Measurements from ENCODE around the gene CPLANE1.

DNA sequence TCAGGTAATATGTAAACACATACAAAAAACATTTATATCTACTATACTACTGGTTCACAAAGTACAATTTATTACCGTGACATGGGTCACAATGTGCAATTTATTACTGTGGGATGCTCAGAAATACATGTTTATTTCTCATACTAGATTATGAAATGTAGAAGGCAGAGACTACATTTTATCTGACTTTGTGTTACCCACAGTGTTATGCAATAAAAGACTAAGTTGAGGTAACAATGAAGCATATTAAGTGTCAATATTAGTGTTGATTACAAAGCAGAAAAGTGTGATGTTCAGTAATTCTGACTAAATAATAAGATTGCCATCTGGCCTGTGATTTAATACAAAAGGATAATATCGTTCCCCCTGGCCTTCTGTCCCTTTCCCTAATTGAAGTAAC lies 42.4 kb downstream of the CPLANE1 start:
- TF ChIP-seq POLR2AphosphoS5 (IDR thresholded peaks at IDR 0.05; ENCODE audit: low read depth, low read length) (no peak), TAF1 (IDR thresholded peaks at IDR 0.05; ENCODE audit: borderline replicate concordance, insufficient read depth, low read length) (no peak), SIN3A (IDR thresholded peaks at IDR 0.05; ENCODE audit: borderline replicate concordance, insufficient read depth, low read length) (no peak)
- TF ChIP-seq, protein P1, sequence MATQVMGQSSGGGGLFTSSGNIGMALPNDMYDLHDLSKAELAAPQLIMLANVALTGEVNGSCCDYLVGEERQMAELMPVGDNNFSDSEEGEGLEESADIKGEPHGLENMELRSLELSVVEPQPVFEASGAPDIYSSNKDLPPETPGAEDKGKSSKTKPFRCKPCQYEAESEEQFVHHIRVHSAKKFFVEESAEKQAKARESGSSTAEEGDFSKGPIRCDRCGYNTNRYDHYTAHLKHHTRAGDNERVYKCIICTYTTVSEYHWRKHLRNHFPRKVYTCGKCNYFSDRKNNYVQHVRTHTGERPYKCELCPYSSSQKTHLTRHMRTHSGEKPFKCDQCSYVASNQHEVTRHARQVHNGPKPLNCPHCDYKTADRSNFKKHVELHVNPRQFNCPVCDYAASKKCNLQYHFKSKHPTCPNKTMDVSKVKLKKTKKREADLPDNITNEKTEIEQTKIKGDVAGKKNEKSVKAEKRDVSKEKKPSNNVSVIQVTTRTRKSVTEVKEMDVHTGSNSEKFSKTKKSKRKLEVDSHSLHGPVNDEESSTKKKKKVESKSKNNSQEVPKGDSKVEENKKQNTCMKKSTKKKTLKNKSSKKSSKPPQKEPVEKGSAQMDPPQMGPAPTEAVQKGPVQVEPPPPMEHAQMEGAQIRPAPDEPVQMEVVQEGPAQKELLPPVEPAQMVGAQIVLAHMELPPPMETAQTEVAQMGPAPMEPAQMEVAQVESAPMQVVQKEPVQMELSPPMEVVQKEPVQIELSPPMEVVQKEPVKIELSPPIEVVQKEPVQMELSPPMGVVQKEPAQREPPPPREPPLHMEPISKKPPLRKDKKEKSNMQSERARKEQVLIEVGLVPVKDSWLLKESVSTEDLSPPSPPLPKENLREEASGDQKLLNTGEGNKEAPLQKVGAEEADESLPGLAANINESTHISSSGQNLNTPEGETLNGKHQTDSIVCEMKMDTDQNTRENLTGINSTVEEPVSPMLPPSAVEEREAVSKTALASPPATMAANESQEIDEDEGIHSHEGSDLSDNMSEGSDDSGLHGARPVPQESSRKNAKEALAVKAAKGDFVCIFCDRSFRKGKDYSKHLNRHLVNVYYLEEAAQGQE (IDR thresholded peaks at IDR 0.05; ENCODE audit: insufficient read depth in 1 of 2, low read depth in 2 of 2, low read length in 2 of 2): no peak

Data from PFSK-1 (cell line).